Breast epithelium (tissue), 3 donors: Measurements from ENCODE around the gene PITPNM3.

Experiments
- CTCF ChIP-seq, 3 donors: fragments of 450-650 bp; IDR thresholded peaks; one replicate each; pipeline ENCODE4 v1.5.1; 2016 to 2017; ENCODE audit warnings: antibody characterized with exemption in 3 of 3, mild to moderate bottlenecking in 3 of 3, moderate library complexity in 3 of 3
- POLR2A ChIP-seq: fragments of 450-650 bp; IDR thresholded peaks from one replicate; pipeline ENCODE4 v1.6.1; 2016; ENCODE audit warnings: antibody characterized with exemption, mild to moderate bottlenecking, moderate library complexity
- POLR2AphosphoS5 ChIP-seq, 3 donors: sonication (generic); formaldehyde crosslinking; IDR thresholded peaks; one replicate each; pipeline ENCODE4 v1.6.1; 2017; ENCODE audit warnings: antibody characterized with exemption in 3 of 3

GRCh38 chr17:6556121-6557039, at the start of gene PITPNM3:
- TF ChIP-seq CTCF (IDR thresholded peaks at IDR 0.05): no peak
- no peak for TF ChIP-seq POLR2A
- no peak for TF ChIP-seq POLR2AphosphoS5 (IDR thresholded peaks at IDR 0.05)
